Ascending aorta (tissue), 2 donors: ENCODE measurements around the gene PCDHGA1. TPM values are rescaled to one million over a fixed set of nuclear protein-coding genes. Genes with fewer than 3 reads are reported as not detected.
A peak's percentile ranks its signal among the peaks of the same experiment; 100 is the strongest.

Source experiments
- DNase-seq, 2 donors: peaks; one replicate each; pipeline ENCODE4 v3.0.0-alpha.2; 2019; ENCODE audit warnings: low spot score in 2 of 2
- H3K27ac ChIP-seq, 2 donors: fragments of 200-600 bp; sonication (generic); one replicate each; pipeline ENCODE4 v1.5.1; 2016 to 2017; ENCODE audit warnings: mild to moderate bottlenecking in 1 of 2
- H3K27me3 ChIP-seq: fragments of 200-600 bp; sonication (generic); one replicate; pipeline ENCODE4 v1.5.1; 2017
- H3K36me3 ChIP-seq, 2 donors: fragments of 200-600 bp; sonication (generic); one replicate each; pipeline ENCODE4 v1.5.1; 2016
- H3K4me1 ChIP-seq, 2 donors: fragments of 200-600 bp; sonication (generic); one replicate each; pipeline ENCODE4 v1.5.1; 2016 to 2017; ENCODE audit warnings: mild to moderate bottlenecking in 1 of 2
- H3K4me3 ChIP-seq, 2 donors: fragments of 200-600 bp; sonication (generic); one replicate each; pipeline ENCODE4 v1.5.1; 2016 to 2017; ENCODE audit warnings: mild to moderate bottlenecking in 1 of 2
- H3K9me3 ChIP-seq, 2 donors: fragments of 200-600 bp; sonication (generic); one replicate each; pipeline ENCODE4 v1.5.1; 2016
- intact Hi-C: fragments of 100-400 bp; cut with DNase I; formaldehyde crosslinking; loops from one replicate; pipeline ENCODE4 v1.15.1; 2023
- total RNA-seq: library from RNA; depleted of rRNA; stranded (reverse); fragments of >200 nt; gene quantifications from one replicate; pipeline ENCODE4 v1.1.0, GENCODE V29; 2016
- TF ChIP-seq, protein P1 (sequence below), 3 experiments: fragments of 200-600 bp in 2 of 3; fragments of 450-650 bp in 1 of 3; sonication (generic) in 2 of 3; IDR thresholded peaks; one replicate each; pipeline ENCODE4 v1.5.1; 2016 to 2019; ENCODE audit warnings: antibody characterized with exemption in 3 of 3, mild to moderate bottlenecking in 1 of 3, moderate library complexity in 1 of 3

The PCDHGA1 gene
- total RNA-seq, 1 donor from 2014 or later, result not detected

DNA sequence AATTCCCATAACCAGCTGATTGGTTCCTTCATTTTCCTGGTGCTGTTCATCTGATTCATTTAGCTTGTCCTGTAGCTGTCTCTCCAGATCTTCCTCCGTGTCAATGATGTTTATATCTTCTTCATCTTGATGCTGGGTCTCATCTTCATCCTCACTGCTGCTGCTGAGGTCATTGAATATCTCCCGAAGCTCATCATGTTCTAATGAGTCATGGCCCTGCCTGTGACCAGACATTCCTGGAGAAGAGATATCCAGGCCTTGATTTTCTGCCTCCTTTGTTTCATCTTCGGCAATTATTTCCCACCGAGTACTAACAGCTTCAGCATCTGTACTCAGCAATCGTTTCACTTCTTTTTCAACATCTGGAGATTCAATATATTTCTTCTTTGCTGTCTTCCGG, 11.1 kb upstream of the PCDHGA1 start:
- TF ChIP-seq, protein P1, sequence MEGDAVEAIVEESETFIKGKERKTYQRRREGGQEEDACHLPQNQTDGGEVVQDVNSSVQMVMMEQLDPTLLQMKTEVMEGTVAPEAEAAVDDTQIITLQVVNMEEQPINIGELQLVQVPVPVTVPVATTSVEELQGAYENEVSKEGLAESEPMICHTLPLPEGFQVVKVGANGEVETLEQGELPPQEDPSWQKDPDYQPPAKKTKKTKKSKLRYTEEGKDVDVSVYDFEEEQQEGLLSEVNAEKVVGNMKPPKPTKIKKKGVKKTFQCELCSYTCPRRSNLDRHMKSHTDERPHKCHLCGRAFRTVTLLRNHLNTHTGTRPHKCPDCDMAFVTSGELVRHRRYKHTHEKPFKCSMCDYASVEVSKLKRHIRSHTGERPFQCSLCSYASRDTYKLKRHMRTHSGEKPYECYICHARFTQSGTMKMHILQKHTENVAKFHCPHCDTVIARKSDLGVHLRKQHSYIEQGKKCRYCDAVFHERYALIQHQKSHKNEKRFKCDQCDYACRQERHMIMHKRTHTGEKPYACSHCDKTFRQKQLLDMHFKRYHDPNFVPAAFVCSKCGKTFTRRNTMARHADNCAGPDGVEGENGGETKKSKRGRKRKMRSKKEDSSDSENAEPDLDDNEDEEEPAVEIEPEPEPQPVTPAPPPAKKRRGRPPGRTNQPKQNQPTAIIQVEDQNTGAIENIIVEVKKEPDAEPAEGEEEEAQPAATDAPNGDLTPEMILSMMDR (IDR thresholded peaks at IDR 0.05), result no peak
- no peaks in the 10 kb centered on the region for H3K27me3 ChIP-seq
- H3K4me3 ChIP-seq, result peak overlapping the region; percentile 76 to 92
- H3K27ac ChIP-seq, result no peak overlapping the region
- H3K9me3 ChIP-seq, result peaks cover 55 to 85% of the 10 kb centered on the region in 2 donors
- peaks cover 0 to 4% of the 10 kb centered on the region in 2 donors for H3K4me1 ChIP-seq
- intact Hi-C loops, result no loop called here
- no peak for DNase-seq
- peaks cover 12 to 47% of the 10 kb centered on the region in 2 donors for H3K36me3 ChIP-seq

DNA sequence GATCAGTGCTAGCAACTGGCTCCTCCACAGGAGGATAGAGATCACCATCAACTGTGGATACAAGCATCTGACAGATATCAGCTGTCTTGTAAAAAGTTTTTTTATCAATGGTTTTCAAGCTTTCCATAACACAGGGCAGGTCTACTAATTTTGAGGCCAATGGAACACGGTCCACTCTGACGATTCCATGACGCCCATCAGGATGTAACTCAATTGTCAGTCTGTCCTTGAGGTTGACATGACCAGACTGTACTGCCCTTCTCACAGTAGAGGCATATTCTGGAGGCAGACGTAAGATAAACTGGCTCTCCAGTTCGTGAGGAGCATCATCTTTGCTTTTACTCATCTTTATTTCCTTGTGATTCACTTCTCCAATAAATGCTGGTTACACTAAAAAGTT, 10.6 kb upstream of the PCDHGA1 start:
- TF ChIP-seq, protein P1 (IDR thresholded peaks at IDR 0.05), result no peak
- Histone ChIP-seq H3K27me3 (no peaks in the 10 kb centered on the region), H3K36me3 (peaks cover 12 to 45% of the 10 kb centered on the region in 2 donors), H3K4me3 (peak overlapping the region; percentile 76 to 92), H3K27ac (peak overlapping the region; percentile 93 to 99), H3K9me3 (peaks cover 53 to 85% of the 10 kb centered on the region in 2 donors), H3K4me1 (peaks cover 0 to 4% of the 10 kb centered on the region in 2 donors)
- intact Hi-C loops, result loop anchor here (1.0 to 10.0 kb wide), 4 partner anchors 203 to 605 kb away; no protein-coding TSS in a partner anchor
- no peak for DNase-seq

DNA sequence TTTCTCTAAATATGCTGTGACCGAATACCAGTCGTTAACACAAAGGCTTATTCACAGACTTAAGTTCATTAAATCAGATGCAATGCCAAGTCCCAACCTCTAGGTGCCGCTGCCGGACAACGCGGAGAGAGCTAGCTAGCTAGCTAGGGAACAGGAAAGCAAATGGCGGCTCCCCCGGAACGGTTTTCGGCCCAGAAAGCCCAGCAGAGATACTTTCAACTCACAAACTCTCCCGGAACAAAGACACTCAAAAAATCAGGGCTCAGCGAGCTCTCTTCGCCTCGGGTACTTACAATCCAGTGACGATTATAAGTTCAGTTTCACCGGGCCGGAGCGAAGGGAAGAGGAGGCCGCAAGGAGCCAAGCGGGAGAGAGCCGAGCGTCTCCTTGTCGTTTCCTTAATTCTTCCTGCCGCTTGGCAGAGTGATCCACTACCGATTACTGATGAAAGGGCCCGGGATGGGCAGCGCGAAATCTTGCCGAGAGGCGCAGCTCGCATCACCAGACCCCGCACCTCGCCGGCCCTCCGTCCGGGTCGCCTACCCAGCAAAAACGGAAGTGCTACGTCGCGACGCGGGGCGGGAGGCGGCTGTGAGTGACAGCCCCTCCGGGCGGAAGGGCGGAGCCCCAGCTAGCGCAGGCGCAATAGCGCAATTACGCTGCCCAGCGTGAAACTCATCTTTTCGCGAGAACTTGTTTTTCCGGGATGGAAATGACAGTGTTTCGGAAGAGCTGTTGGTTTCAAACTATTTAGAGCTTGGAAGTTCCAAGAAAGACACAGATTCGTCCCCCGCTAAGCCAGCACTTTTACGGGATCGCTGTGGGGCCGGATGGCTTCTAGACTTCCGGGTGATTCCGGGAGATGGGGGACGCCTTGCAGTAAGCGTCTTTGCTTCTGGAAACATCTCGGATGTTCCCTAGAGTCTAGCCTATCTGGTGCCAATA, 9.8 kb upstream of the PCDHGA1 start, which contains the start of gene TAF7:
Gene TAF7, minus strand, starts transcription at position 560 of the 945 bp plus-strand sequence. CDS start 740 bp downstream, outside the sequence.
- TF ChIP-seq, protein P1 (IDR thresholded peaks at IDR 0.05), result peak; percentile 61 to 86 (median 86)
- intact Hi-C loops, result loop anchor here (1.0 to 10.0 kb wide), 4 partner anchors 202 to 606 kb away; no protein-coding TSS in a partner anchor
- Histone ChIP-seq H3K9me3 (peaks cover 48 to 84% of the 10 kb centered on the region in 2 donors), H3K27ac (peak within 1 kb of the TSS; percentile 93 to 99), H3K27me3 (no peaks in the 10 kb centered on the region), H3K4me3 (peak within 1 kb of the TSS; percentile 76 to 92), H3K36me3 (peaks cover 12 to 43% of the 10 kb centered on the region in 2 donors), H3K4me1 (peaks cover 0 to 4% of the 10 kb centered on the region in 2 donors)
- DNase-seq, result peak; percentile 47 to 91

DNA sequence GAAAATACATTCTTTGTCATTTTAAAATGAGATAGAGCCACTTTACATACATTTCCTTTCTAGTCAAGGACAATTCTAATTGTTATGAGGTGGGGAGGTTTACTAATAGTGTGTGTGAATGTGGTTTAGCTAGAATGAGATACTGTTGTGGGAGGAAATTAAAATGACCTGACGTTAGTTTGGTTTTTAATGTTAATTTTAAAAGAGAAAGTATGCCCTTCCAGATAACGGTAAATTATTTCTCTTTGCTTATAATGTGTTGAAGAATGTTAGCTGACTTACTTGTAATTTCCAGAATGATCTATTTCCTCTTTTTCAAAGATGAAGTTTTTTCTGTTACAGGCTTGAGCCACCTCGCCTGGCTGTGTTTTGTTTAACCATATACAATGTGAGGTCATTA, 8.1 kb upstream of the PCDHGA1 start:
- Histone ChIP-seq H3K9me3 (peaks cover 30 to 71% of the 10 kb centered on the region in 2 donors), H3K27me3 (no peaks in the 10 kb centered on the region), H3K27ac (no peak overlapping the region), H3K36me3 (peaks cover 8 to 25% of the 10 kb centered on the region in 2 donors), H3K4me3 (no peak overlapping the region), H3K4me1 (peaks cover 0 to 4% of the 10 kb centered on the region in 2 donors)
- TF ChIP-seq, protein P1 (IDR thresholded peaks at IDR 0.05), result no peak
- DNase-seq, result no peak
- intact Hi-C loops, result loop anchor here (5.0 to 10.0 kb wide), 2 partner anchors 200 to 607 kb away; no protein-coding TSS in a partner anchor

DNA sequence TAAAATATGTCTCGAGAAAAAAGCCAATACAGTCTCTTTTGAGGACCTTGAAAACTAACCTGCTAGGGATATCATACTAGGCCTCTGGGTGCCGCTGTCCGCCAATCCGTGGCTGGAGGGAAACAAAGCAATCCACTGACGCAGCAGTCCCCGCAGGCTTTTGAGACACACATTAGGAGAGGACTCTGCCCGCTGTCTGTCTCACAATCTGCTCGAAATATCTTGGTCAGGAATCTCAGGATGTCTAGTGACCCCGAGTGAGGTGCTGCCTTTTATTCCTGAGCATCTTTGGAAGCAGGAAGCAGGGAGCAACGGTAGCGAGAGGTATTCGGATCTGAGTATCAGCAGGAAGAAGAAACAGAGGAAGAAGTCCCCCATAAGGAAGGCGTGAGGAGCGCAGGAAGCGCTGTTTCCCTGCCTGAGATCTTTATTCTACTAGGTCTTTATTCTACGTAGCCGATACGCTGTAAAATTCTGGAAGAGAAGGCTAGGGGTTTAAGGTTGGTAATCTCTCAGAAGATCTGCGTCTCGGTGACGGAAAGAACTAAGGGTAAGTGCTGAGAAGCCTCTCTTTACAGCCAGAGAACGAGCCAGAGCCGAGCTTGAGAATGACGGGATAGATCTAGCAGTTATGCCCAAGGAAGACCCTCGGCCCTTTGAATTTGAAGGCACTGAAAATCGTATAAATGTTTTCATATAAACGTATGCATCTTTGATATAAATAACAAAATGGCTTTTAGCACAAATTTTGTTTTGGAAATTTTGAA, 4.0 kb upstream of the PCDHGA1 start:
- DNase-seq, result peak in 1 of 2 donors; percentile 73
- peak overlapping the region in 1 of 2 donors; percentile 48 for H3K27ac ChIP-seq
- H3K9me3 ChIP-seq, result peaks cover 31 to 78% of the 10 kb centered on the region in 2 donors
- TF ChIP-seq, protein P1 (IDR thresholded peaks at IDR 0.05), result peak in 2 of 3 experiments; percentile 21 to 50
- H3K4me3 ChIP-seq, result peak overlapping the region; percentile 27 to 54
- H3K27me3 ChIP-seq, result no peaks in the 10 kb centered on the region
- H3K36me3 ChIP-seq, result no peaks in the 10 kb centered on the region
- H3K4me1 ChIP-seq, result peaks cover 0 to 2% of the 10 kb centered on the region in 2 donors
- intact Hi-C loops, result loop anchor here (10.0 kb wide), 1 partner anchor 611 kb away; no protein-coding TSS in a partner anchor
